SHP77 (cell line): ENCODE results near the gene ITGB8.
"Not testable (repeated sequence)": the region's sequence is repeated elsewhere in the genome, so short reads cannot be mapped to it uniquely, and the experiment has no call there.

ENCODE experiments used
- DNase-seq, 2 experiments: peaks; one replicate each; lab custom pipeline; 2025; lab: John Stamatoyannopoulos, UW

ITGB8 gene

DNA sequence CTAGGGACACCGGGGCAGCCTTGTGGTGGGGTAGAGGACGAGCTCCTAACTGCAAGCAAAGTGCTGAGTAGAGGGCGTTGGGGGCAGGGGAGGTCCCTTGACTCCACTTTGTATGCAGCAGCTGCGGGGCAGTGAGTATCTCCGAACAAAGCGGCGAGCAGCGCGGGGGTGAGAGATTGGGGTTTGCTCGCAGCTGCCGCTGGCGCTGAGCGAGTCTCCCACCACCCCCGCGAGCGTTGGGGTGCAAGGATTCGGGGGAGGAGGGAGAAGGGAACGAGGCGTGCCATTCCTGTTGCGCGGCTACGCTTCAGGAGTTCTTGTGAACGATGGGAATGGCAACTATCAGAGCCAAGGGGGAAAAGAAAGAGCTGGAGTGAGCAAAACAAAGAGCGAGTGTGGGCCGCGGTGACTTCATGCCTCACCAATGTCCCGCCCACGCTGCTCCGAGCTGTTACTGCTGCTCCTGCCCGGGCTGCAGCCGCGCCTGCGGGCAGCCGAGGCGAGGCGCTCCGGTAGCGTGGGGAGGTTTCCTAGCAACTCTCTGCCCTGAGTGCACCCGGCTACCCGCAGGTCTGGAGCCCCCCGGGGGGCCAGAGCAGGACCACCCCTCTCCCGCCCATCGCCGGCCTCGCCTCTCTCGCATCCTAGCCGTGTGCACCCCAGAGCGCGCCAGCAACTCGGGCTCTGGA lies at the start of gene ITGB8:
Gene ITGB8 (plus strand): TSS at position 662 of the 689 bp plus-strand sequence. CDS start 907 bp downstream, outside the sequence.
- peak; percentile 62 to 65 for DNase-seq

DNA sequence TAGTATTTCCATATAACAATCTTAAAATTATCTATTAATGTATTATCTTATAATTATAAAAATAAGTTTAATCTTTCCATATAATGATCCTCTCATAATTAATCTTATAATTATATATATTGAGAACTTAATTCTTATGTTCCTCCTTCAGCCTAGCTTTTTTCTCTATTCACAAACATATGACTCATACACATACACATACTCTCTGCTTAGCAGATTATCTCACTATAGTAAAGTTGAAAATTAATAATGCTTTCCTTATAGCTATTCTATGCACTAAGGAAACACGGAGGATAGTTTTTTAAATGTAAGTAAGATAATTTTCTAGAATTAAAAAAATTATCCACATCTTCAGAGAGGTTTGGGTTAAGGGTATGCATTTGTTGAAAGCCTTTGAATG lies 47.7 kb upstream of the ITGB8 start:
- DNase-seq, result no peak

DNA sequence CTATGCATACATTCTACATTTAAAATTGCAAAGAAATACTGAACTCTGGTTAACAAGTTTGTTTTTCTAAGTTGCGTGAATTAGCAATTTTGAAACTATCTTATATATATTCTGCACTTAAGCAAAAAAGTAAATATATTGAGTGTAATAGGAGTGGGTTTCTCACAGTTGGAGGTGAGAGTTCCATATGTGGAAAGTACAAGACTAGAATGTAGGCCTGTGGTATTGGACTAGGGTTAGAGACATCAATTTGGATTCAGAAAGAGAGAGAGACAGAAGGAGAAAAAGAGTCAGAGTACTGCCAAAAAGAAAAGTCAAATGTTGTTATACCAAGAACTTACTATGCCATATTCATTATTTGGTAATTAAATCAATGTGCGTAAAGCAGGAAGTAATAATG lies 47.3 kb upstream of the ITGB8 start:
- DNase-seq, result no peak

DNA sequence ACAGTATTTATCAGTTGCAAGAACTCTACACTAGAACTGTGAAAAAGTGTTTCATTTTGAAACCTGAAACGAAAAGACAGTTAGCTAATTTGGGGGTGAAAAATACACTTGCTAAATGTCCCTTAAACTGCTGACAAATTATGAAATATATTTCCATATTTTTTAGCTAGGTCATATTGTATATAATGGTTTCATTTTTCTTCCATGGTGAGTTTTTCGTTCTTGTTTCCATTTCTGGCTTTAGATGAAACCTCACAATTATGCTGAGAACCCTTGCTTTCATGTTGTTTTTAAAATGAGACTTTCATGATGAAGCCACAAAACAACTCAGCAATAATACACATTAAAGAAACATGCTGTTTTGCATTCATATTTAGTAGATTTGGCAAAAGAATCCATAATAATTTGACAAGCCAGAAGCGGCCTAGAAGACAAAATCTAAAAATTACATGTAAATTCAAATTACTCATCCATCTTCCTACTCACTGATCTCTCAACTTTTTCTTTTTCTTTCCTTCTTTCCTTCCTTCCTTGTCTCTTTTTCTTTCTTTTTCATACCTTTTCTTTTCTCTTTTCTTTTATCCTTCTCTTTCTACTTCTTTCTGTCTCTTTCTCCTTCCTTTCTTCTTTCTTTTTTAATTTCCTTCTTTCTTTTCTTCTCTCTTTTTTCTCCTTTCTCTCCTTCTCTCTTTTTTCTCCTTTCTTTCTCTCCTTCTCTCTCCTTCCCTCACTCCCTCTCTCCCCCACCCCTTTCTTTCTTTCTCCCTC lies 46.5 kb upstream of the ITGB8 start:
- DNase-seq, result no peak

DNA sequence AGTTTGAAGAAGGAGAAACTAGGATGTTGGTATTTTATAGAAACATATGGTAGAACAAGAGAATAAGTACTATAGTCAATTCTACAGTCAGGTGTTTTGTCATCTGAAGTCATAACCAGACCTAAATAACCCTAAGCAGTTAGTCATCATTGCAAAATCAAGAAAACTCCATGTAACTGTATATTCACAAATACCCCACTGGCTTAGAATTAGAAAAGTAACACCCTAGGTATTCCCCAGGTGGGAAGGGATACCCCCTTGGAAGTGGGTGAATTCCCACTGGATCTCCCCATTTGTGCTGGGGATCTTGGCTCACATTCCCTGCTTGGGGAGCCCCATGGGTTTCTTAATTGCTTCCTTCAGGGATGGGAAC lies 45.9 kb upstream of the ITGB8 start:
- DNase-seq, result no peak

DNA sequence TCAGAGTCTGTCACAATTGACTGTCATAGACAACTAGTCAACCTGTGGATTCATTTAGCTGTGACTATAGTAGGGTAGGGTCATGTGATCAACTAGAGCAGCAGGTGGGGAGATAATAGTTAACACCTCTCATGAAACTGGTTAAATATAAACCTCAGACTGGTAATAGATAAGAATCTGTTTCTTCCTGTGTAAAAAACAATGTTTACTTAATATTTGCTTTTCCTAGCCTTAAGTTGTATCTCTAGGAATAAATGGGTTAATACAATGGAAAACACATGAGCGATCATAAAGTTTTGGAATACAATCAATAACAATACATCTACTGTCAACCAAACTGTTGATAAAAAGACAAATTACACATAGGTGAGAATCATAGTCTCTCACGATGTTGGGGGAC lies 43.4 kb upstream of the ITGB8 start:
- no peak for DNase-seq

DNA sequence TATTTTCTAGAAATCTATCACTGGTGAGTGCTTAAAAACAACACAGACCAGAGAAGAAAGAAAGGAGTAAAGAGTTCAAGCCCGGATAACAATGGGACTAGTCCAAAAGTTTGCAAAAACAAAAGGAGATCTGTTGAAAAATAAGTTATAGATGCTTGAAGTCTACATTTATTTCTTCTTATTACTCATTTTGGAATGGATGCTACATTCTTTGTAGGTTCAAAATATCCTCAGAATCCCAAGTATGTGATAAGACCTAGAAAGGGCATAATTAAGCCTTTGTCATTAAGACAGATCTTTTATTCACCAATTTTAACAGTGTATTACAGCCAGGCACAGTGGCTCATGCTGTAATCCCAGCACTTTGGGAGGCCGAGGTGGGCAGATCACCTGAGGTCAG lies 42.7 kb upstream of the ITGB8 start:
- no peak for DNase-seq

DNA sequence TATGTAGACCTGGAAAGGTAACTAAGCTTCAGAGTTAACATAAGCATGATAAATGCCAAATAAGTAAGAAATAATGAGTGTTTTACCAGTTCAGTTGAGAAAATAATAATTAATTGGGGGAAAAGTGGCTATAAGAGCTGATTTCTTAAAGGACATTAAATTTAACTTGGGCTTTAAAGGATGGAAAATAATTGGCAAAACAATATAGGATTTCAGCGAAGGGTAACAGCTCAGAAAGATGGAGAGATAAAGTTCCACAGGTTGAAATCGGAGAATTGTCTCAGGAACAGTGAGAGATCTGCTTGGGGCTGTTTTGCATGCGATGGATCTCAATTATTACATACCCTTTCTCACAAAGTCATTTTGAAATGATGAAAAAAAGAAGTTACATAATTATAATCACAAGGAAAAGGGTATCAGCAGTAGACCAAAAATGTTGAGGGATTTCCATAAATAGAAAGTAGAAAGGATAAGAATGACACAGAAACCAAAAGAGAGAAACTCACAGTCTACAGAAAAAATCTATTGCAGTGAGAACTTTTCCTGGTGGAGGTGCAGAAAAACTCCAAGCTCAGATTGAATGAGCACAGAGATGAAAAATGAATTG lies 40.1 kb upstream of the ITGB8 start:
- no peak for DNase-seq

DNA sequence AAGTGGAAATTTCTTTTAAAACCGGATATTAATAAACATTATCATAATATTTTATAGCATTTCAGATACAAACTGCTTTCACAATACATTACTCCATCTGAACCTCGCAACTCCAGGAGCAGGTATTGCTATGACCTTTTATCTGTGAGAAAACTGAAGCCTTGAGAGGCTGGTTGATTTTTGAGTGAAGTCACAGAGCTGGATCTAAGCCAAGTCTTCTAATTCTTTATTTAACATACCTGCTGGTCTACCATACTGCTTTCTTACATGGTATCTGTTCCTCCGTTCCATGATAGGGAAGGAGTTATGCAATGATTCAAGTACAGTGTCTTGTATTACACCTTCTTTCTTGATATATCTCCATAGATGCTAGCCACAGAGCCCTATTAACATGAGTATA lies 37.4 kb upstream of the ITGB8 start:
- DNase-seq, result no peak

DNA sequence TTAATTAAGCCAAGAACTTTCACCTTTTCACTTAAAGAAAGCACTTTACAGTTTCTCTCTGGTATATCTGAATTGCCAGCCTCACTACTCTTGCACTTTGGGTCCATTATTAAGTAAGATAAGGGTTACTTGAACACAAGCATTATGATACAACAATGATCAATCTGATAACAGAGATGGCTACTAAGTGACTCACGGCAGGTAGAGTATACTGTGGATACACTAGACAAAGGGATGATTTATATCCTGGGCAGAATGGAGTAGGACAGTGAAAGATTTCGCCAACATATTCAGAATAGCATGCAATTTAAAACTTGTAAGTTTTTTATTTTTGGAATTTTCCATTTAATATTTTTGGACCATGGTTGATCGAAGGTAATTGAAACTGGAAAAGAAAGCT lies 34.3 kb upstream of the ITGB8 start:
- DNase-seq, result no peak

DNA sequence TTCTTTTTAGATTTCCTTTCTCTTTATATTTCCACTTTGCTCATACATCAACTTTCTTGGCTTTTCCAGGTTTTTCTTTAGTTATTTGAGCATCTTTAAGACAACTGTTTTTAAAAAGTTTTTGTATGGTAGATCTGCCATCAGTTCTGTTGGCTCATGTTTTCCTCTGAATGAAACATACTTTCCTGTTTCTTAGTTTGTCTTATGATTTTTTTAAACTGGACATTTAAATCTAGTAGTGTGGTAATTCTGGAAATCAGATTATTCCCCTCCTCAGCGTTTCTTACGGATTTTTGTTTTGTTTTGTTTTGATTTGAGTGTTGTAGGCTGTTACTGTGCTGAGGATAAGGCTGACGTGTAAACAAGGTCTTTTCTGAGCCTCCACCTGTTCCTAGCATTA lies 33.8 kb upstream of the ITGB8 start:
- DNase-seq, result no peak

DNA sequence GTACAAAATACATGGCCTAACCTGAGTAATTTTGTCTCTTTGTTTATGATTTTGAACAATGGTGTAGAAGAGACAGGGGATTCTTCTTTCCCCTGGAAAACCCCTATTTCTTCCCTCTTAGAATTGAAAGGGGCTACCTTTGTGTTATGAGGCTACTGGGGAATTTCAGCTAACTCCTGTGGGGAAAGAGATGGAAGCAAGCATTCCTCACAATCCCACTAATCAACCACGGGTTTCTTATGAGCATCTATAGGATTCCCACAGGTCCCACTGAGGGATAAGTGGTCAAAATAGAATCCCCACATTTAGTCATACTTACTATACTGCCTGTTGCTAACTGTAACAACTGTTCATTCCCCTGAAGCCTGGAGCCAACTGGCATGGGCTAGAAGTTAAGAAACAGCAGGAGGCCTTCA lies 32.2 kb upstream of the ITGB8 start:
- no peak for DNase-seq

DNA sequence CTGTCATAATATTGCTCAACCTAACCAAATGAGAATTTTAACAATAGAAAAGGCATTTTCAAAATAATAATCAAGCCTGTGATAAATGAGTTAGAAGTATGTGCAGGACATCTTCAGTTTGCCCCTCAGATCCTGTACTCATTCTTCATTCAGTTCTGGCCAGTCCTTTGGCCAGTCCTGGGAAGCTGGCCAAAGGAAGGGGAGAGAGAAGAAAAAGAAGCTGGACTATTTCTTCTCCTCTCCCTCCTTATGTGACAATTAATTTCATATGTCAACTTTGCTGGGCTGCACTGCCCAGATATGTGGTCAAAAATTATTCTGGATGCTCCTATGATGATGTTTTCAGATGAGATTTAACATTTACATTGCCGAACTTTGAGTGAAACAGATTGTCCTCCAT lies 31.6 kb upstream of the ITGB8 start:
- no peak for DNase-seq

DNA sequence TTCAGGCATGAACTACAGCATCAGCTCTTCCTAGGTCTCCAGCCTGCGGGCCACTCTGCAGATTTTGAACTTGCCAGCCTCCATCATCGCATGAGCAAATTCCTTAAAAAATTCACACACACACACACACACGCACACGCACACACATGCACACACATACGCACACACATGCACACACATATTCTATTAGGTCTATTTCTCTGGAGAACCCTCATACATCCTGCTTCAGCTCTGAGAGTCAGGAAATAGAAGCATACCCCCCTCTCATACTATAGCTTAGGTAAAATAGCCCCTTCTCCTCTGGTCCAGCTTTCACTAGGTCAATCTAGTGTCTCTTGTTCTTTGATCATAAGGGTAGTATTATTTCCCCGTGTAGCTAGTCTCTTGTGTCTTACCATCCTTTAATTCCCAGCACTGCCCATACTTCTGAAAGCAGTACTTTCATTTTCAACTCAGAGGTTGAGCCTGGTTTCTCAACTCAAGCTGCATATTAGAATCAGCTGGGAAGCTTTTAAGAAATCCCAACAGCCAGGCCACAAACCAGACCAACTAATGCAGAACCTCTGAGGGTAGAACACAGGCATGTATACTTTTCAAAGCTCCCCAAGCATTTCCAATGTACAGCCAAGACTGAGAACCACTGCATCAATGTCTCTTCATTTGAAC lies 30.9 kb upstream of the ITGB8 start:
- DNase-seq, result no peak

DNA sequence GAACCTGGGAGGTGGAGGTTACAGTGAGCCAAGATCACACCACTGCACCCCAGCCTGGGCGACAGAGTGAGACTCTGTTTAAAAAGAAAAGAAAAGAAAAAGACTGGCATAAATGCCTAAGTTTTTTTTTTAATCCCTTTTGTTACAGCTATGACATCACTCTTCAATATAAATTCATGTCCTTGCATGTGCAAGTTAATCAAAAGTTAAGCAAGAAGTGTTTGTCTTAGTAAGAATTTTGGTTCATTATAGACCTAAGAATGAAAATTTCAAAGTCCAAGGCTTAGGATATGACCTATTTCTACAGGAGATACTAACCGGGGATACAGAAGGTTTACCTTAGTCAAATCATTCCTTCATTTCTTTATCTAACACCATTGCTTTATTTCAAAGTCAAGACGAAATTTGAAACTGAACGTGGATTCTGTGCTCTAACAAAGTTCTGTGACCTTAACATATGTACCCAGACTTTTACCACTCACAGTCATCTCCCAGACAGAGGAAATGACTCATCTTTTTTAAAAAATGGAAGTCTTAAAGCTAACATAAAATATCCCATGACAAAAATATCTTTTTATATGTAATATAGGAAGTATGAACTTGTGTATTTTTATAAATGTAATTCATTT lies 29.3 kb upstream of the ITGB8 start:
- DNase-seq, result no peak

DNA sequence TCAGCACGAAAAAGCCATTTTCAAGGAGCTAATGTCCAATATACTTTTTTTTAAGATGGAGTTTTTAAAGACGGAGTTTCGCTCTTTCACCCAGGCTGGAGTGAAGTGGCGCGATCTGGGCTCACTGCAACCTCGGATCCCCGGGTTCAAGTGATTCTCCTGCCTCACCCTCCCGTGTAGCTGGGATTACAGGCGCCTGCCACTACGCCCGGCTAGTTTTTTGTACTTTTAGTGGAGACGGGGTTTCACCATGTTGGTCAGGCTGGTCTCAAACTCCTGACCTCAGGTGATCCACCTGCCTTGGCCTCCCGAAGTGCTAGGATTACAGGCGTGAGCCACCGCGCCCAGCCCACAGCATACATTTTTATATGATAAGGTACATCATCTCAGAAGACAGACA lies 28.4 kb upstream of the ITGB8 start:
- not testable (repeated sequence) for DNase-seq

DNA sequence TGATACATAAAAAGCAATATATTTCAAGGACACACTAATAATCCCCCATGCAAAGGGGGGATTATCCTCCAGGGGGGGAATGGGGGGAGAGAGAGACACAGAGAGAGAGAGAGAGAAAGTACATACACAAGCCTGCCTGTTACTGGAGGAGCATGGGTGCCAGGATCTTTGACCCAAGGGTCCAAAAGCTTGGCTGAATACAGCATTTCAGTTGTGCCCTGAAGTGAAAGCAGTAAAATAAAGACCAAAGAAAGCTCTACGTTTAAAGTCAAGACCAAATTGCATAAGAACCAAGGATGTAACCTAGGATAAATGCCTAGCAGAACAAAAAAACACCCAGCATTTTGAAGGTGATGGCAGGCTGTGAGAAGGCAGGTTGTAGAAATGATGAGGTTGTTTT lies 27.8 kb upstream of the ITGB8 start:
- DNase-seq, result no peak

DNA sequence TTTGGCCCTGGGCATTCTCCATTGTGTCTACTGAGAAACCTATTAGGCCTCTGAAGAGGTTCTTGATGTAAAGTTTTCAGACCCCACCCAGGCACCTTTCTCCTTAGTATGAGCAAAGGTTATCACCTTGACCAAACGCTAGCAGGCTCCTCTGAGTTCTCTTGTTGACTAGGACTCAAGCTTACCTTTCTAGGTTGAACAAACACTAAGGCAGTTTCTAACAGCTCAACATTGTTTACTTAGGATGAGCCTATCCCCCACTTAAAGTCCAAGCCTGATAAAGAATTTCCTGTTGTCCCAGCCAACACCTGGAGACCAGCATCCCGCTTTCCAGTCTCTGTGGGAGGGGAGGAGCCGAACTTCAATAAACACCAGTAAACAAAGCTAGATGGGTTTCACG lies 26.3 kb upstream of the ITGB8 start:
- DNase-seq, result peak; percentile 69 to 73

DNA sequence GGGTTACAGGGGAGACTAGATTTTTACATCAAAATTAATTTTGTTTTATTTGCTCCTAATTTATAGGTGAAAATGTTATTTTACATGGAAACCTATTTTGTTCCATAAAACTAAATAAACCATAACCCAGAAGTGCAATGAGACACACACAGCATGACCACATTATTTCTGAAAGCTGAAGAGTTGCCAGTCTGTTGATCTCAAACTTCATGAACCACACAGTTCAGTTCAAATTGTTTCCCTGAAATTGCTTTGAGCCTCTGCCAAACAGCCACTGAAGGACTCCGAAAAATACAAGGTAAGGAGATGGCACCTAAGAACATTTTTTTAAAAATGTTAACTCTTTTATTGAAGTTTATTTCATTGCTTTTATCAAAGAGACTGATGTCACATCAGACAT lies 25.0 kb upstream of the ITGB8 start:
- DNase-seq, result no peak

DNA sequence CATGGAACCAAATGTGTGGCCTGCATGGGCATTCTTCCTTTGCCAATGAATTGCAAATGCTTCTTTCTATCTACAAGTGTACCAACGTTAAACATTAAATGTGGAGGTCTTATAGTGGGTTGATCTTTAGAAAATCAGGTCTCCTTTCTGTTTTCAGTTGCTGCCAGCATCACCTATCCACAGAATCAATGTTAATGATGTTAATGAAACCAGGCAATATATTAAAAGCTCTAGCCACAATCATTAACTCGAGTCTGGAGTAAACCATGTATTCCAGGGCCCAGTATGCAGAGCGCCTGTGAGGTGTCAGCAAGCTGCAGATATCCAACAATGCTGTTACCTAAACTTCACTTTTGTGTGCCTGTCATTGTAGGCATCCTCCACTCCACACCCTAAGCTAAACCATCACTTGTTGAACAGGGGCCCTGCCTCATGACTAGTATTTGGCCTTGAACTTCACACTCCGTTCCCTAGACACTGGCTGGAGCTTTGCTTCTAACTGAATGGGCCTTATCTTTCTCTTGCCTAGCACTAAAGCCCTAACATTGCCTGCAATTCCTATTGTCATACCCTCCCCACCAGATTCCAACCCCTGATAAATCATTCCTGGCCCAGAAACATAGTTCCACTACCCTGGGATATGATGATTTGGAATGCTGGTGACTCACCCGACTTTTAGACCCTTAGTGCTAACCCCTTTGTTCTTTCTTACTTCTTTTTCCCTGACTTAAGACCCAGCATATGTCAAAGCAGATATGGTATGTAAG lies 24.3 kb upstream of the ITGB8 start:
- DNase-seq, result no peak

DNA sequence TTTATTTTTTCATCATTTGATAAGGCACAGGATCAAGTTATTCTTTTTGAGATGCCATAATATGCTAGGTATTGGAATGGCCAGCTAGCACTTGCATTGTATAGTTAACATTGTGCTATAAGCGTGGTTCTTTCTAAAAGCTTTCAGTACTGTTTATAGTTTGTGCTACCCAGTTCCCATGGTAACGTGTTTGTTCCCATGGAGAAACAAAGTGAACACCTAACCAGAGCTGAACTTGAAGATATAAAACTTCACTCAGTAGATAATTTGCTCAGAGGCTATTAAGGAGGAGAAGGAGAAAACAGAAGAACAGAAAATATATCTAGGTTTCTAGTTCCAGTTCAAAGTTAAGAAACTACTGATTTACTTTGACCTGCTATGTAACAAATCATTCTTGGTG lies 23.6 kb upstream of the ITGB8 start:
- no peak for DNase-seq

DNA sequence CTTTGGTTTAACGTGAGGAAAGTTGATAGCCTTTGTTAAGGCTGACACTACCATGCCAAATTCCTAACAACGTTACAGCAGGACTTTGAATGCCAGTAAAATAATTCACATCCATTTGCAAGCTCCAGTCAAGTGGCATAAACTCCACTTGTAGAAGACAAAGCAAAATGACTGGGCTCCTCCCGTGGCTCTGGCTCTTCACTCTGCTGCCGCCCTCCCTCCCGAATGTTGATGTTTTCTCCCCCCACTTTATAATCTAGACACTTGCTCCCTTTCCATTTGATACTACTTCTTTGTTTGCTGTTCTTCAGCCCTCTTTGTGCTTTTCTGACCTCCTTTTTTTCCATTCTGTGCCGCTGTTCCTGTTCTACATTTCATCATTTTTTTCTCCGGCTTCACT lies 22.8 kb upstream of the ITGB8 start:
- no peak for DNase-seq
